ENCODE data around the gene TRIM58. TPM values are rescaled to one million over a fixed set of nuclear protein-coding genes. Genes with fewer than 3 reads are reported as not detected.

The TRIM58 gene
- total and polyA plus RNA-seq, 9 of the 15 experiments (the other 6 are each of a cell fraction or from before 2014, with no cell fraction given): 3.8 to 19.1 (median 7.2) TPM

GRCh38 chr1:247857069-247857984 is at the start of gene TRIM58 (continued):
- TF ChIP-seq CGGBP1 (CRISPR knock-in tag; IDR thresholded peaks at IDR 0.05): no peak
- TF ChIP-seq HNRNPH1 (optimal IDR thresholded peaks at IDR 0.05; ENCODE audit: low read depth, low read length): no peak
- TF ChIP-seq ZNF318 (IDR thresholded peaks at IDR 0.05; ENCODE audit: borderline replicate concordance in 1 of 2, low read depth in 1 of 2): no peak
- TF ChIP-seq FOXM1 (IDR thresholded peaks at IDR 0.05; ENCODE audit: low read depth): no peak
- TF ChIP-seq FOXM1 (CRISPR knock-in tag; IDR thresholded peaks at IDR 0.05; ENCODE audit: low read depth): no peak
- TF ChIP-seq RNF2 (IDR thresholded peaks at IDR 0.05): 0 out of 2 replicates have a peak, but pooled peaks have one; percentile 50
- peak; percentile 54 to 55 for TF ChIP-seq RAD21 (CRISPR knock-in tag; conservative IDR thresholded peaks at IDR 0.05 in 1 of 2, IDR thresholded peaks at IDR 0.05 in 1 of 2)
- TF ChIP-seq NCOA6 (IDR thresholded peaks at IDR 0.05): peak; percentile 92
- TF ChIP-seq ZNF197 (CRISPR knock-in tag; IDR thresholded peaks at IDR 0.05; ENCODE audit: low read depth): 0 out of 2 replicates have a peak, but pooled peaks have one; percentile 47
- no peak for TF ChIP-seq PRDM10 (IDR thresholded peaks at IDR 0.05; ENCODE audit: partially characterized antibody)
- no peak for TF ChIP-seq COPS2 (conservative IDR thresholded peaks at IDR 0.05)
- peak in 1 of 2 experiments; percentile 47; a peak in 1 of 4 replicates for TF ChIP-seq TEAD1 (CRISPR knock-in tag; IDR thresholded peaks at IDR 0.05)
- TF ChIP-seq RBM39 (optimal IDR thresholded peaks at IDR 0.05; ENCODE audit: low read depth, low read length): no peak
- peak; percentile 38; the same call in 1 of the 2 replicates for TF ChIP-seq OTX1 (CRISPR knock-in tag; IDR thresholded peaks at IDR 0.05)
